Hematopoietic multipotent progenitor cell treated with erythropoietin and hydrocortisone succinate and interleukin-3 and kit ligand, for 6 days (in vitro differentiated cells): Measurements from ENCODE around the gene METTL26.

Experiments used
- DNase-seq: peaks from one replicate; pipeline ENCODE4 v3.0.0-alpha.2; 2015

METTL26 gene

DNA sequence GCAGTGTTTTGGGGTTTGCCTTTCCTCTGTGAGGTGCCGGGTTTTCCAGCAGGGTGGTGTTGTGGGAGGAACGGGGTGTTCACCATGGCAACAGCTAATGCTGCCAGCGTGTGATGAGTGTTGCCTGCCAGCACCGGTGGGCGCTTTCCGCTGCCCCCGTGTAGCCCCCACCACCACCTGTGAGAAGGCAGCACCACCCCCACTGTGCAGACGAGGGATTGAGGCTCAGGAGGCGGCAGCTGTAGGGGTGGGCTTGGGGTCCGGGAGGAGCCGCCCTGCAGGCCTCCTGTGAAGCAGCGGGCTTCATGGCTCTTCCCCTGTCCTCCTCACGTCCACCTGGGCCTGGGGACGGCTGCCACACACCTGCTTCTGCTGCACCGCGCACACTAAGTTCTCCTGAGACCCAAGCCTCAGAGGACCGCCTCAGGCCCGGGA, 41.0 kb downstream of the METTL26 start:
- no peak for DNase-seq

DNA sequence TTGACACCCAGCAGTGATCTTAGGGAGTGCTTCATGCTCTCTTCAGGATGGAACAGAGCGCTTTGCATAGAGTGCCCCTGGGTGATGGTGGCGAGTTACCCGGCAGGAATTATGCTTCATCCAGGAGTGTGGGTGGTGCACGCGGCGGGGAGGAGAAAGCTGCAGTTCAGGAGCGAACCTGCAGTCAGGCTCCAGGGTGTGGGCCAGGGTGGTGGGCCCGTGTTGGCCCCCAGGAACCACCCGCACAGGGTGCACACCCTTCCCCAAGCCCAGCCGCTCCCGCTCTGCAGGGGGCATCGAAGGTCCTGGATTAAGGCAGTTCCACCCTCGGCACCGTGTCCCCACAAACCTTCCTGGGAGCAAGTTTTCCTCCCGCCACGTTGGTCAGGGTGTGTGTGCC, 42.3 kb downstream of the METTL26 start:
- no peak for DNase-seq

DNA sequence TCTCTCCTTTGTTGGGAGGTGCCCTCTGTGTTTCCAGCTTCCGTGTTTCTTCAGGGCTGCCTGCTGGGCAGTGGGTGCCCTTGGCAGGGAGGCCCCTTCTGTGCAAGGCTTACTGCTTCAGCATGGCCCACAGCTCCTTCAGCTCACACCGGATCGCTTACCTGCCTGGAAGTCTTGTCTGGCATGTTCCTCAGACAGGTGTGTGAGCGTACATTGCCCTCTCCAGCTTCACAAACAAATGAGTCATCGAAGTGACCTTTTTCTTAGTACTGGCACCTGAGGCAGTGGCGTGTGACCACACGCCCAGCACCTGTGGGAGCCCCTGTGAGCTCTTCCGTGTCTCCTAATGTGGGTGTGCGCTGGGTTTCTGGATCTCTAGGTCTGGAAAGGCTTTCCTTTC, 42.7 kb downstream of the METTL26 start:
- DNase-seq, result no peak

DNA sequence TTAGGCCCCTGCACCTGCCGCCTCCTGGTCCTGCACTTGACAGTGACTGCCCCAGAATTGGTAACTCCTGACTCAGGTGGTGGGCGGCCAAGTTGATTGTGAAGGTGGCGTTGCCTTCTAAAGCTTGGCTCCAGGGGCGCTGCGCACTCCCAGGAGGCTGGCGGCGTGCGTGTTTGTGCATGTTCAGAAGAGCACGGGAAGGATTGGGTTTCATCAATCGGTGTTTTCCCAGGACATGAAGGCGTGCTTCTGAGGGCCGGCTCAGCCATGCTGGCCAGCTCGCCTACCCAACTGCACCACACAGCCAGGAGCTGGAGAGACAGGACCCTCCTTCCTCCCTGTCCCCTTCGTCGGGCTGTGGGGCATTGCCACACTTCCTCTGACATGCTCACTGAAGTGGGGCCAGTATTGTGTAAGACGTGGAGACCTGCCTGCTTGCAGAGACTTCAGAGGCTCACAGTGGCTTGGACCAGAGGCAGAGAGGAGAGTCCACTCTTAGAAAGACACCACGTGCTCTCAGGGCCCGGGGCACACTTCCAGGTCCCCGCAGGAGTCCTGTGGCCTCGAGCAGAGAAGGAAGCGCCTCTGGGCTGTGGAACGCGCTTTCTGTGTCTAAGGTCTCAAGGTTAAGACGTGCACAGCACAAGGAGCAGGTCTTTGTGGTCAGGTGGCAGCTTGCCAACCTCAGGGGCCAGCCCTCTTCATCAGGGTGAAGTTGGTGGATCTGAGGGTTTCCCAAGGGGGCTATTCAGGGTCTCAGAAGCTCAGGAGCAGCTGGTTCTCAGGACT, 43.4 kb downstream of the METTL26 start:
- DNase-seq, result peak; percentile 80

DNA sequence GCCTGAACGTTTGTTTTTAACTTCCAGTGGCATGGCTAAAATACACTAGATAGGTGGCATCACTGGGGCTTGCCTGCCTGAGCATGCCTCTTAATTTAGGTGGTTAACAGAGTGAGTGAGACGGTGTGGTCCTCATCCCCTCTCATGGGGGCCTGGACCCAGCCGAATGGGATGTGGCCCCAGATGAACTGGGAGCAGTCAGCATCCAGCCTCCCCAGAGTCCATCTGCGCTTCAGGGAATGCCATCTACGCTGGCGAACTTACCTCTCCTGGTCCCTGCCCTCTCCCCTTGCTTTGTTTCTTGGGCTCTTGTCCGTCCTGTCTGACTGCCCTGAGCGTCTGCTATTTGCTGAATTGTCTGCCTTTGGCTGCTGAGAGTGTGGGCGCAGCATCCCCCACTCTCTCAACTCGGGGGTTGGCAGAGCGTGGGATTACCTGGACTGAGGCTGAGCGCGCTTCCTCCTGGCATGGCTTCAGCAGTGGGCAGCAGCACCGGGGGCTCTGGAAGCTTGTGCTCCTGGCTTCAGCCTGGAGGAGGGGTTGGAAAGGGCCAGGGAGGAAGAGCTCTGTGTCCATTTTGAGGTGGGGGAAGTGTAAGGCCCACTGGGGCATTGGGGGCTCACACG, 44.1 kb downstream of the METTL26 start:
- DNase-seq, result no peak

DNA sequence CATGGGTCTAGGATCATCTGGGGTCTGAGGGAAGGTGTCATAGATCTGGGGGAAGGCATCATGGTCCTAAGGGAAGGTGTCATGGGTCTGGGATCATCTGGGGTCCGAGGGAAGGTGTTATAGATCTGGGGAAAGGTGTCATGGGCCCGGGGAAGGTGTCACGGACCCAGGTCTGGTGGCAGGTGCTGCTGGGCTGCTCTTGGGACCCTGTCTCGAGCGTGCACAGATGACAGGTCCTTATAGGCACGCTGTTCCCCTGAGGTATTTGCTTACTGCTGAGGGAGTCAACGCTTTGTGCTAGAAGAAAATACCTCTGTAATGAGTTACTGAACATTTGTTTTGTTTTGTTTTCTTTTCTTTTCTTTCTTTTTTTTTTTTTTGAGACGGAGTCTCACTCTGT, 44.9 kb downstream of the METTL26 start:
- DNase-seq, result no peak

DNA sequence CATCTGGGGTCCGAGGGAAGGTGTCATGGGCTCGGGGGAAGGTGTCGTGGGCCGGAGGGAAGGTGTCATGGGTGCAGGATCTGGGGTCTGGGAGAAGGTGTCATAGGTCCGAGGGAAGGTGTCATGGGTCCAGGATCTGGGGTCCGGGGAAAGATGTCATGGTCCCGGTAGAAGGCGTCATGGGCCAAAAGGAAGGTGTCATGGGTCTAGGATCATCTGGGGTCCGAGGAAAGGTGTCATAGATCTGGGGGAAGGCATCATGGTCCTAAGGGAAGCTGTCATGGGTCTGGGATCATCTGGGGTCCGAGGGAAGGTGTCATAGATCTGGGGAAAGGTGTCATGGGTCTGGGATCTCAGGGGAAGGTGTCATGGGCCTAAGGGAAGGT, 45.3 kb downstream of the METTL26 start:
- DNase-seq, result no peak

DNA sequence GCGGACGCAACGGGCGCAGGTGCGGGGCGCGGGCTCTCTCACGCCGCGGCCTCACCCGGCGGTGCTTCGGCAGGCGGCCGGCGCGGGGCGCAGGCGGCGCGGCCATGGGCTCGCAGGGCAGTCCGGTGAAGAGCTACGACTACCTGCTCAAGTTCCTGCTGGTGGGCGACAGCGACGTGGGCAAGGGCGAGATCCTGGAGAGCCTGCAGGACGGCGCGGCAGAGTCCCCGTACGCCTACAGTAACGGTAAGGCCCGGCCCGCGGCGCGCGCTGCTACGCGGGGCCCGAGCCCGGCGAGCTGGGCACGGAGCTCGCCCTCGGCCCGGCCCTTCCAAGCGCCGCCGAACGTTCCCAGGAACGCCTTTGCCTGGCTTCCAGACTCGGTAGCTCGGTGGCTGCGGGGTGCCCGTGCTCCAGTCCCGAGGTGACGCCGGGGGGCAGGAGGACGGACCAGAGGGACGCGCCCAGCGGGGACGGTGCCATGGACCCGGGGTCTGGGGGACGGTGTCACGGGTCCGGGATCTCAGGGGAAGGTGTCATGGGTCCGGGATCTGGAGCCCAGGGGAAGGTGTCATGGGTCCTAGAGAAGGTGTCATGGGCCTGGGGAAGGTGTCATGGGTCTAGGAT, 45.8 kb downstream of the METTL26 start:
- no peak for DNase-seq

DNA sequence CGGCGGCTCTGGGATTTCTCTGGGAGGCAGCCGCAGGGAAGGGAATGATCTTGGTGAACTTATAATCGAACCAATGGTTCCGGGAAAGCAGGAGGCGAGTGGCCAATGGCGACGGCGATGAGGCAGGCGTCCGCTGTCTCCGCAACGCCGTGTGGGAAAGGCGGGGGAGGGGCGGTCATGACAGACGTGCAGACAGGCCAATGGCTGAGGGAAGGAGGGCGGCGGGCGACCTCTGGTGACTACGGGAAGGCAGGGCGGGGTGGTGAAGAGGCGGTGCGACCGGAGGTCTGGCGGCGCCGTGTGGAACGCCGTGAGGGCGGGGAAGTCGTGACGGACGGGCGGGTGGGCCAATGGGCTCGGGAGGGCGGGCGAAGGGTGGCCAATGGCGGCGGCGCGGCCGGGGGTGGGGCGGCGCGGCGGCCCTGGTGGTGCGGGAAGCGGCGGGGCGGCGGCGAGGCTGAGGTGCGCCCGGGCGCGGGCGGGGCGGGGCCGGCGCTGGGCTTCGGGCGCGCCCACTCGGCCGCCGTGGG, 46.4 kb downstream of the METTL26 start, which contains the start of gene RAB40C:
Gene RAB40C (plus strand): TSS at position 409 of the 530 bp plus-strand sequence. CDS start 226 bp downstream, outside the sequence.
- peak; percentile 99 for DNase-seq

DNA sequence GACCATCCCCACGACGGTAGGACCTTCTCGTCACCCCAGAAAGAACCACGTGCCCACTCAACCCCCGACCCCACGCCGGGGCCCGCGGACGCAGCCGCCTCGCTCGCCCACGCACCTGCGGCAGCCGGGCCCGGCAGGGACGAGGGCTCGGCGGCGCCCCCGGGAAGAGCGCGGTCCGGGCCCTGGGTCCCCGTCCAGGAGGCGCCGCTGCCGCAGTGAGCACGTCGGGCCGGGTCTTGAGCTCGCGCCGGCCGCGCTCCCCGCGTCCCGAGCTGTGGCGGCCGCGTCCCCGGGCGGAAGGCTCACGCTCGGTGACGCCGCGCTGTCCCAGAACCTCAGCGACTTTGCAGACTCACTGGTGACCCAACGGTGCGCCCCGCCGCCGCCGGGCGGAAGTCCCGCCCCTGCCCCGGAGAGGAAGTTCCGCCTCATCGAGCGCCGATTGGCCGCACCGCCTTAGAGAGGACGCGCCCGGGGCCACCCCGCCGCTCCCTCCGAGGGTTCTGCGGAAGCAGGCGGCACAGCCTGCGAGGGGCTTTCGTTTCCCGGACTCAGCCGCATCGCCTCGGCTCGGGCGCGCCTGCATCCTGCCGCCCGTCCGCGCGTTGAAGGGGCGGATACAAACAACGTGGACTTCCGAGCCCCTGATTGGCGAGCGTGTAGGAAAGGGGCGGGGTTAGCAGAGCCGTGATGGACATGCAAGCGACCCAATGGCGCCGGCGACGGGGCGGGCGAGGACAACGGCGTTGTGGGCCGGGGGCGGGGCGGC, 47.0 kb downstream of the METTL26 start:
- DNase-seq, result peak; percentile 96

DNA sequence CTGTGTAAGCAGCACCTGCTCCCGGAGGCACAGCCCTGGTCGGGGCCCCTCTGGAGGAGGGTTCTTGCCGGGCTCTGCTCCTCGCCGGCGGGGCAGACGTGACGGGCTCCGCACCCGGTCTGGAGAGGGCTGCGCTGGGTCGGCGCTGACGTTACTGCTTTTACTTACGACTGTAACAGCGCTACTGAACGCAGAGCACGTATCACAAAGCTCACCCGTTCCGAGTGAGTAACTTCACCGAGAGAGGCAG, 47.5 kb downstream of the METTL26 start:
- peak; percentile 82 for DNase-seq

DNA sequence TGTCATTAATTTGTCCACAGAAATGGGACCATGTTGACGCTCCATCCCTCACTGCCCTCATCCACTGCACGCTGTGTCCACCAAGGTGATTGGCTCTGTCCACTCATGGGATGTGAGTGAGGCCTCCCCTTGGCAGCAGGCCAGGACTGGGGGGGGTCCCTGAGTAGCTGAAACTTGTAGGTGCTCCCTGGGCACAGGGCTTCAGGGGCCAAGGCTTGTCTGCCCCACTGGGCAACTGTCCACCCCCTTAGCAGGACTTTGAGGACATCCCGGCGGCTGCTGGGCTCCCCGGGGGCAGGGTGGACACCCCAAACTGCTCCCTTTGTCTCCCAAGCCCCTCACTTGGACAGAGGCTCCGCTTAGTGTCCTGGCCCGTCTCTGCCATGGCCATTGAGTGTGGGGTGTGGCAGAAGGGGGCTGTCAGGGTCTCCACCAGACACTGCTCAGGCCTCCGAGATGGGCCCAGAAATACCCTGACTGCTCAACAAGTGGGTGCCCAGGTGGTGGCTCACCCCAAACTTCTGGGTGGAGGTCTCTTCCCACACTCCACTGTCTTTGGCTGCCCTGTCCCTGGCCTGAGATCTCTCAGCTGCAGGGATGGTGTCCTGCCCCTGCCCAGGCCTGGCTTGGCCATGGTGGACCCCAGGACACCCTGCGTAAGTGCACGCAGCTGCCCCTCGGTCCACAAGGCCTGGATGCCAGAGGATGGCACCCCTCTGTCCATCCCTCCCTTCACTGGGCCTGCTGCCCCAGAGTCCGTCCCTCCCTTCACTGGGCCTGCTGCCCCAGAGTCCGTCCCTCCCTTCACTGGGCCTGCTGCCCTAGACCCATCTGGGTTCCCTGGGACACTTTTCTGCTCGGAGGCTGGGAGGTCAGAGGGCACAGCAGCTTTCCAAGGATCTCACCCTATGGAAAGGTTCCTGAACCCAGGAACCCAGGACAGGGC, 49.2 kb downstream of the METTL26 start:
- peak; percentile 34 for DNase-seq

DNA sequence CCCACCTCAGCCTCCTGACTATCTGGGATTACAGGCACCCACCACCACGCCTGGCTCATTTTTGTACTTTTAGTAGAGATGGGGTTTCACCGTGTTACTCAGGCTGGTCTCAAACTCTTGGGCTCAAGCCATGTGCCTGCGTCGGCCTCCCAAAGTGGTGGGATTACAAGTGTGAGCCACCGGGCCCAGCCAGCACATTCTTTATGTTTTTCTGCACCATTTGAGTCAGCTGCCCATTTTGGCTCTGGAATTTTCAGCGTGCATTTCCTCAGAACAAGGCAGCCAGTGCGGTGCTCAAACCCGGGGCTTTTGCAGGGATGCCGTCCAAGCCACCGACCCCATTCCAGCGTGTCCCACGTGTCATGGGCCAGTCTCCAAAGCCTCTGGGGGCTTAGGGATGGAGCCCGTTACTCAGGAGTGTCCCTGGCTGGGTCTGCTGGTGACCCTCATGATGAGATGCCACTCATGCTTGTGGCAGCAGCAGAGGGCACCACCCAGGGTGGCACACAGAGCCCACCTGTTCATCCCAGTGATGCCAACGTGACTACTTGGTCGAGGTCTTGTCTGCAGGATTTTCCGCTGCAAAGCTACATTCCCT, 50.0 kb downstream of the METTL26 start:
- no peak for DNase-seq

DNA sequence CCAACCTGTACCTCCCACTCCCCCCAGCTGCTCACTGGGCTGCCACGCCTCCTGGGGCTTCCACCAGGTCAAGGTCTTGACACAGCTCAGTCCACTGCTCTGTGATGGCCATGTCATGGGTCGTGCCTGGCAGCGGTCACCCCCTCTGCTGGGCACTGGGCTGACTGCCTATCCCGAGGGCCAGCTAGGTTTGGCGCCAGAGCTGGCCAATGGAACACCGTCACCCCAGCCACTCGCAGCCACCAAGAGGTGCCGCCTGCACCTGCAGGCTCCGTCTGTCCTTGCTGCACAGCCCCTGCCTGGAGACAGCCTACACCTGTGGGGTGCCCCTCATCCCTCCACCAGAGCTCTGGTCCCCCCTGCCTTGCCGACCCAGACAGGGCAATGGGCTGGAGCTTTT, 50.8 kb downstream of the METTL26 start:
- DNase-seq, result no peak
